HG03064 (cell line): ENCODE measurements around the gene RPTOR.

ENCODE experiments used
- ATAC-seq: cut with Tn5 transposase; IDR thresholded peaks from one replicate; pipeline ENCODE4 v1.9.1; 2021; ENCODE audit warnings: low read depth; ENCODE audit not compliant: unreplicated experiment

The RPTOR gene

GRCh38 chr17:80978499-80979497, 434.2 kb downstream of the RPTOR start:
- ATAC-seq: no peak

DNA sequence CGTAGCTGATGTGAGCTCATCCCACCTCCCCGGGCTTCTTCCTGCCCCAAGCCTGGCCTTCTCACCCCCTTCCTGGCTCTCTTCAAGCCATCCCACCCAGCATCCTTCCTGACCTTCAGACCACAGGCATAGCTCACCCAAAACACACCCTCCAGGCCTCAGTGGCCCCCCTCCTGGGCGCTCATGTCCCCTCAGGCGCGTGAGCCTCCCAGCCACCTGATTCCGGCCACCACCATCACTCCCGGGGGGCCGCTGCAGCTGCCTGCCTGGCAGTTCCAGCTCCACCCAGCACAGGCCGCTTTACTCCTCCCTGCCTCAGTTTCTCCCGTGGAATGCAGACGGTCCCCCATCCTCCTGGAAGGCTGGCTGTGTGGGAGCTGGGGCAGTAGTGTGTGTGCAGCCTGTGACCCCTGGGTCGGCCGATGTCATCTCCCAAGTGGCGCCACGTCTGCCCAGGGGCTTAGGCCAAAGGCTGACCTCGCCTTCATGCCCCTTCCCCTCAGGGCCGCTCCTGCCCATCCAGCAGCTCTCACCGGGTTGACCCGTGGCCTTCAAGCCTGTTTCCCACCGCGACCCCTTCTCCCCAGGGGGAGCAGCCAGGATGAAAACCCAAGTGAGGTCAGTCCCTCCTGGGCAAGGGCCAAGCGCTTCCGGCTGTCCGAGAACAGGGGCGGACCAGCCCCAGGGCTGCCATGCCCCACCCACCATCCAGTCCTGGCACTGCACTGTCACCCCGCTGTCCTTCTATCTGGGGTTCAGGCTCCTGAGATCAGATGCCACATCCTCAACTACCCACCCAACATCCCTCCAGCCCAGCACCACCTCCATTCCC, 435.1 kb downstream of the RPTOR start:
- no peak for ATAC-seq

- no peak for ATAC-seq
Measured at GRCh38 chr17:80980397-80981061, 435.9 kb downstream of the RPTOR start.

GRCh38 chr17:80981062-80981902, 436.6 kb downstream of the RPTOR start:
- ATAC-seq: no peak

DNA sequence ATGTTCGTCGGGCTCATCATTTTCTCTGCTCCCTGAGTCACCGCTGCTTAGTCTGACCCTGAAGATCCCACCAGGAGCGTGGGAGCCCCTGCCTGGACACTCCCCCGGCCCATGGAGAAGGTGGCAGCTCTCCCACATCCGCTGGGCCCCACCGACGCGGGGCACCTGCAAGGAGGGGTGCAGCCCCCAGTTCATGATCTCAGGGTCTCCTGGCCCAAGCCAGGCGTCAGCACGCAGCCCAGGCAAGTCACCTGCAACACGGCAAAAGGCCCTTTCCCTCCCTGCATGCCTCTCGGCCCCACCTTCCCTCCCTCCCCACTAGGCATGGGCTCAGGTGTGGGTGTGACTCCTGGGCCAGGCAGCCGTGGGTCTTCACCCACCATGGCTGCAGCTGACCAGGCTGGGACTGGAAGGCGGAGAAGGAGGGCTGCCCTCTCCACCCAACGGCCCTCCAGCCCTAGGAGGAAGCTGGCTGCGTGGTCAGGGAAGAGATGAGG, 437.3 kb downstream of the RPTOR start:
- ATAC-seq: no peak

GRCh38 chr17:80982426-80982974, 437.9 kb downstream of the RPTOR start:
- ATAC-seq: no peak

DNA sequence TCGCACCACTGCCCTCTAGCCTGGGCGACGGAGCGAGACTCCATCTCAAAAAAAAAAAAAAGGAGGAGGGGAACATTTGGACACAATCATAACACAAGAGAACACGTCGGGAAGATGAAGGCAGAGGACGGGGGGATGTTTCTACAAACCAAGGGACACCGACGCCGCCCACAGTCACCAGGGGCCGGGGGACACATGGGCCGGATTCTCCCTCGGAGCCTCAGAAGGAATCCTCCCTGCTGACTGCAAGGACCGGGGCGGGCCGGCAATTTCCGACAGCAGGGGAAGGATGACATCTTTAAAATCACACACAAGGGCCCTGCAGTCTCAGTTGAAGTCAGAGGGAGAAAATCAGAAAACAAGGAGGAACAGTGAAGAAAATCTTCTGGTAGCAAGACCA, 438.9 kb downstream of the RPTOR start:
- ATAC-seq: no peak

GRCh38 chr17:80984749-80985148, 440.1 kb downstream of the RPTOR start:
- ATAC-seq: no peak

- no peak for ATAC-seq
Measured at GRCh38 chr17:80986046-80986445, 441.4 kb downstream of the RPTOR start.

DNA sequence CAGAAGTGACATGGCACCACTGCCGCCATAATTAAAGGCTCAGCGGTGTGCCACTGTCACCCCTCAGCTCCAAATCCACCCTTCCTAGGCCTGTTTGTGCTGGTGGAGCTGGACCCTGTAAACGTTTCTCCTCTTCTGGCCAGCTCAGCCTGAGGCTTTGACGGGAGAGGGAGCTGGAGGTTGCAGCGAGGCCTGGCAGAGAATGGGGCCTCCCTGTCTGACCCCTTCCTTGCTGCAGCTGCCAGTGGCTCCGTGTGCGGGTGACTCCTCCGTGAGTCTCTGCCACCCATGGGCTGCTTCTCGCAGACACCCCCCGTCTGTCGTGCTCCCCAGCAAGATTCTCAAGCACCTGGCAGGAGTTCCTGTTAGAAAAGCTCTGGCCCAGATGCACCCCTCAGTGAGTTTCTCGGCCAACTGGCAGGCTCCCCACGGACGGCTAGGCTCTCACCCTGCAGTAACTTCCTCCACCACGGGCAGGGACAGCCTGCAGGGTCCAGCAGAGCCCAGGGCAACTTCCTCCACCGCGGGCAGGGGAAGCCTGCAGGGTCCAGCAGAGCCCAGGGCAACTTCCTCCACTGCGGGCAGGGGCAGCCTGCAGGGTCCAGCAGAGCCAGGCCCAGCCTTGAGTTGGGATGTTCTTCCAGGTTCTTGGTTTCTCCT, 442.3 kb downstream of the RPTOR start:
- ATAC-seq: no peak

DNA sequence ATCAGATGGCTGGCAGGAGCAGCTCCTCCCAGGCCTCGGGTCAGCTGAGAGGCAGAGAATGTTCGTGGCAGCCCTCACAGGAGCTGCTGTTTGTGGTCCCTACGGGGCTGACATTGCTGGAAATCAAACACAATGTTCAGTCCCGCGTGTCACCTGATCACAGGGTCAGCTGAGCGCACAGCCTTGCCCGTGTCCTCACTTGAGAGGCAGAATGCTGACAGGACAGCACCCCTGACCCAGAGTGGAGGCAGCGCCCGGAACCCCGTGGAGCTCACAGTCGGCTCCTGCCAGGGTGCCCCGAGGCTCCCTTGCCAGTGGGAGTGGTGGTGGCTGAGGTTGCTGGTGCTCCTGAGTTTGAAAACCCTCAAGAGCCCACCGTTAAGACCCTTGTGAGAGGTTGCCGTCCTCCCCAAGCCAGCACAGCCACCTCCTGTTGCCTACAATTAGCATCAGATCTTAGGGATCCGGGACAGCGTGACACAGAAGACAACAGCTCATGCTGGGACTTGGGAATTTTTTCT, 443.4 kb downstream of the RPTOR start:
- ATAC-seq: no peak

DNA sequence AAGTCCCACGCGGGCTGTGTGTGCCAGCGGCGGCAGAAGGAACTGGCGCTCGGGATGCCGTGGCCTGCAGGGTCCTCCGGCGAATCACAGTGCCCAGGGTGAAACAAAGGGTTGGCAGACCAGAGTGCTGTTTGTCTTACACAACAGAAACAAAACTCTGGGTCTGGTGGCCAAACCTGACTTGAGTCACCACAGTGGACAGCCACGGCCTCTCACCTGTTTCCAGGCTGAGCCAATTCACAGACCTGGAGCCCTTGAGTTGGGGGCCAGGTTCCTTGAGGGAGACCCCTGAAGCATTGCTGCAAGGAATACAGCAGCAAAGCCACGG, 444.9 kb downstream of the RPTOR start:
- no peak for ATAC-seq

- no peak for ATAC-seq
Measured at GRCh38 chr17:80990921-80991644, 446.4 kb downstream of the RPTOR start.

- ATAC-seq: no peak
Measured at GRCh38 chr17:80991645-80992076, 447.0 kb downstream of the RPTOR start, which contains the start of gene CHMP6. Gene CHMP6 (plus strand): TSS chr17:80991841. CDS start chr17:80991919, 78 bp downstream.

GRCh38 chr17:80992077-80992947, 447.7 kb downstream of the RPTOR start:
- ATAC-seq: no peak

GRCh38 chr17:80992948-80993624, 448.4 kb downstream of the RPTOR start:
- no peak for ATAC-seq

DNA sequence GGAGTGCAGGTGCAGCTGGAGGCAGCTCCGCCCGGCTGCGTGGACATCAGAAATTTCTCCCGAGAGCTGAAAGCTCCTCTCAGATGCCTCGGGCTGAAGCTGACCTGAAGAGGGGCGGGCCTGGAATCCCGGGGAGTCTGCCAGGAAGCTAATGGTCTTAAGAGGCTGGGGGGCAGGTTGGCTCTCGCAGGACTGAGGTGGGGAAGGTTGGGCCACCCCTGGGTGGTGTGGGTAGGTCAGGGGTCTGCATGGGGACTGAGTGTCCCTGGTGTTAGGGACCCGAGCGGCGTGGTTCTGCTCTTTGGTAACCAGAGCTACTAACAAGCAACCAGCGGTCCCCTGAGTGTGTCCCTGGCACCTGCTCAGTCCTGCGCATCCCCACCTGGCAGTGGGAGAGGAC, 450.5 kb downstream of the RPTOR start:
- ATAC-seq: no peak
